Colon (tissue), 2 donors: ENCODE data around the gene CTDSPL.

Experiments used
- FAIRE-seq: peaks from 2 replicates; lab custom pipeline; 2012; peaks lifted over from hg19 to GRCh38; lab: Jason Lieb, UNC
- donor health status: control.
- donor health status: control.

Gene CTDSPL

GRCh38 chr3:37943631-37944314 is 82.1 kb downstream of the CTDSPL start:
- FAIRE-seq = no peak

GRCh38 chr3:37944391-37944842 is 82.7 kb downstream of the CTDSPL start:
- no peak for FAIRE-seq

- FAIRE-seq = no peak
Observed at GRCh38 chr3:37945156-37945806, 83.6 kb downstream of the CTDSPL start.

- no peak for FAIRE-seq
Observed at GRCh38 chr3:37945807-37946530, 84.3 kb downstream of the CTDSPL start.

GRCh38 chr3:37946531-37946889 is 84.8 kb downstream of the CTDSPL start:
- no peak for FAIRE-seq

GRCh38 chr3:37949866-37950265 is 88.2 kb downstream of the CTDSPL start:
- no peak for FAIRE-seq

GRCh38 chr3:37952564-37952963 is 90.9 kb downstream of the CTDSPL start:
- FAIRE-seq = no peak

GRCh38 chr3:37953226-37953625 is 91.5 kb downstream of the CTDSPL start:
- no peak for FAIRE-seq

GRCh38 chr3:37953707-37954394 is 92.2 kb downstream of the CTDSPL start:
- FAIRE-seq = no peak

GRCh38 chr3:37954881-37955280 is 93.2 kb downstream of the CTDSPL start:
- no peak for FAIRE-seq

GRCh38 chr3:37955918-37956707 is 94.4 kb downstream of the CTDSPL start:
- FAIRE-seq = no peak

GRCh38 chr3:37956723-37957538 is 95.3 kb downstream of the CTDSPL start:
- no peak for FAIRE-seq

- FAIRE-seq = no peak
Observed at GRCh38 chr3:37957539-37957936, 95.9 kb downstream of the CTDSPL start.

GRCh38 chr3:37961622-37962431 is 100.1 kb downstream of the CTDSPL start:
- FAIRE-seq = no peak

GRCh38 chr3:37963016-37963415 is 101.3 kb downstream of the CTDSPL start:
- no peak for FAIRE-seq

GRCh38 chr3:37963635-37964034 is 102.0 kb downstream of the CTDSPL start:
- FAIRE-seq = no peak

GRCh38 chr3:37964146-37964545 is 102.5 kb downstream of the CTDSPL start:
- FAIRE-seq = no peak

- no peak for FAIRE-seq
Observed at GRCh38 chr3:37964716-37965115, 103.0 kb downstream of the CTDSPL start.

GRCh38 chr3:37967260-37967881 is 105.7 kb downstream of the CTDSPL start:
- no peak for FAIRE-seq

GRCh38 chr3:37968199-37968598 is 106.5 kb downstream of the CTDSPL start:
- no peak for FAIRE-seq
